ENCODE results near the gene GNE.

- TF ChIP-seq CTCF (IDR thresholded peaks at IDR 0.05; ENCODE audit: control extremely low read depth in 1 of 3, insufficient read depth in 1 of 3, low read depth in 1 of 3, low read length in 3 of 3) (no peak), POLR2AphosphoS5 (IDR thresholded peaks at IDR 0.05; ENCODE audit: low read depth, low read length) (no peak), MAFK (IDR thresholded peaks at IDR 0.05; ENCODE audit: low read depth, low read length) (no peak), RAD21 (IDR thresholded peaks at IDR 0.05 in 1 of 2, conservative IDR thresholded peaks at IDR 0.05 in 1 of 2; ENCODE audit: low read depth in 2 of 2, low read length in 2 of 2) (no peak), NRF1 (IDR thresholded peaks at IDR 0.05; ENCODE audit: low read depth, low read length) (no peak), SP1 (IDR thresholded peaks at IDR 0.05; ENCODE audit: low read depth, low read length) (no peak), EP300 (IDR thresholded peaks at IDR 0.05; ENCODE audit: borderline replicate concordance in 1 of 2, low read depth in 2 of 2, low read length in 2 of 2) (no peak), HDAC6 (IDR thresholded peaks at IDR 0.05; ENCODE audit: low read depth, low read length) (no peak), CREB1 (IDR thresholded peaks at IDR 0.05) (no peak), YY1 (IDR thresholded peaks at IDR 0.05; ENCODE audit: low read depth, low read length) (no peak), JUN (IDR thresholded peaks at IDR 0.05; ENCODE audit: low read depth, low read length) (no peak), POLR2A (IDR thresholded peaks at IDR 0.05; ENCODE audit: control extremely low read depth in 1 of 2, low read depth in 2 of 2, low read length in 2 of 2) (no peak), MAX (IDR thresholded peaks at IDR 0.05) (no peak)
Measured at GRCh38 chr9:36173861-36174260, 84.4 kb downstream of the GNE start.

Data from H1 (cell line).